Common myeloid progenitor, CD34-positive (primary cell): ENCODE measurements around the gene SYPL1.

Experiments
- CTCF ChIA-PET: fragments of 350-600 bp; sonication (Branson Sonifier 250); formaldehyde crosslinking; loops from one replicate; lab custom pipeline; 2021; ENCODE audit warnings: antibody characterized with exemption; lab: Charles Lee
- POLR2A ChIA-PET: fragments of 350-600 bp; sonication (Branson Sonifier 250); formaldehyde crosslinking; loops from one replicate; lab custom pipeline; 2021; ENCODE audit warnings: antibody characterized with exemption; lab: Charles Lee
- DNase-seq, 3 donors: peaks; one replicate each; pipeline versions ENCODE4 v3.0.0 to v3.0.0-alpha.2; 2013
- H3K27ac ChIP-seq, 2 experiments: 1 replicate in 1 of 2; 2 replicates in 1 of 2; pipeline ENCODE4 v1.7.0; 2013; ENCODE audit warnings: inconsistent platforms in 2 of 2, low read length in 2 of 2, mild to moderate bottlenecking in 2 of 2, low read depth in 1 of 2, moderate library complexity in 1 of 2; ENCODE audit not compliant: severe bottlenecking in 2 of 2, insufficient read depth in 1 of 2, poor library complexity in 1 of 2
- H3K27me3 ChIP-seq, 5 experiments: replicated peaks in 2 of 5; 1 replicate in 3 of 5; 2 replicates in 2 of 5; pipeline versions ENCODE4 v1.6.1 to v1.7.0; 2013; ENCODE audit warnings: low read length in 4 of 5, mild to moderate bottlenecking in 2 of 5, moderate library complexity in 2 of 5, inconsistent platforms in 1 of 5; ENCODE audit not compliant: insufficient read depth in 5 of 5, control insufficient read depth in 4 of 5
- H3K36me3 ChIP-seq, 4 experiments: 1 replicate in 2 of 4; 2 replicates in 2 of 4; pipeline versions ENCODE4 v1.6.1 to v1.7.0; 2013; ENCODE audit warnings: low read length in 3 of 4, control low read depth in 1 of 4, mild to moderate bottlenecking in 1 of 4; ENCODE audit not compliant: control insufficient read depth in 4 of 4, insufficient read depth in 4 of 4
- H3K4me1 ChIP-seq, 4 experiments: 1 replicate in 3 of 4; 2 replicates in 1 of 4; pipeline versions ENCODE4 v1.6.1 to v1.7.1; 2013; ENCODE audit warnings: low read length in 3 of 4, mild to moderate bottlenecking in 3 of 4, control low read depth in 1 of 4, inconsistent platforms in 1 of 4, moderate library complexity in 1 of 4; ENCODE audit not compliant: control insufficient read depth in 4 of 4, insufficient read depth in 4 of 4; ENCODE audit errors: control extremely low read depth in 1 of 4
- H3K4me3 ChIP-seq, 7 experiments: 1 replicate in 4 of 7; 2 replicates in 3 of 7; pipeline versions ENCODE4 v1.5.1 to v1.7.0; 2013; ENCODE audit warnings: mild to moderate bottlenecking in 7 of 7, low read length in 6 of 7, moderate library complexity in 6 of 7, inconsistent platforms in 2 of 7, low read depth in 2 of 7, control low read depth in 1 of 7; ENCODE audit not compliant: insufficient read depth in 4 of 7, control insufficient read depth in 1 of 7; ENCODE audit errors: extremely low read depth in 1 of 7
- H3K9me3 ChIP-seq, 5 experiments: 1 replicate in 4 of 5; 2 replicates in 1 of 5; pipeline versions ENCODE4 v1.6.1 to v1.7.1; 2013; ENCODE audit warnings: low read length in 4 of 5, mild to moderate bottlenecking in 2 of 5, inconsistent platforms in 1 of 5, low read depth in 1 of 5, moderate library complexity in 1 of 5; ENCODE audit not compliant: control insufficient read depth in 4 of 5, insufficient read depth in 2 of 5; ENCODE audit errors: control extremely low read depth in 1 of 5
- WGBS: methylation state at CpG from one replicate; pipeline ENCODE4 v1.1.5; 2013; ENCODE audit not compliant: insufficient coverage; 5-methylcytosine and 5-hydroxymethylcytosine counted together

SYPL1 gene

DNA sequence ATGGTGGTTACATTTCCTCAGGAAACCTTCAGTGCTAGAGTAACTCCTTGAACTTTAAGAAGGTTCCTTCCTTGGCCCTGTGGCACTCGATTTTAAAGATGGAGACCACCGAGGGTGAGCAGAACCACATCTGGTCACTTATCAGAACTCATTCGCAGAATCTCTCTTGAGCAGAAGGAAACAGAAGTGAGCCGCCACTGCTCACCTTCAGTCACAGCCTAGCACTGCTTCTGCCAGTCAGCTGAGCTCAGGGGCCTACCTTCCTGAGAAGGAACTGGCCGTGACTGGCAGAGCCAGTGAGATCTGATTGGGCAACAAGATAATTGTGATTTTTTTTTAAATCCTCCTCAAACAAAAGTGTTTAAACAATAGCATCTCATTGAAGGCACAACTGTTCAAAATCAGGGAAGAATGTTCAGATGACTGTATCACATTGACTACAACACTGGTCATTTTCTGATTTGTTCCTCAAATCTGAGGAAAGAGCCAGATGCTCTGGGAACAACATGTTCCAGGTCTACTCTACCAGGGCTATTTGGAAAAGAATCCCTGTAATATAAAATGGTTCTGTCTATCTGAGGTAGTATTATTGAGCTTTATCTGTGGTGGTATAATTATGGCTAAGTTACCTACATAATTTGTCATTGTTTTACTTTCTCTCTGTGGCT lies 2.7 kb upstream of the SYPL1 start:
- Histone ChIP-seq H3K27ac (no peak overlapping the region), H3K27me3 (no peaks in the 10 kb centered on the region), H3K36me3 (no peaks in the 10 kb centered on the region), H3K9me3 (no peaks in the 10 kb centered on the region), H3K4me3 (peak overlapping the region in 1 of 7 experiments; percentile 6), H3K4me1 (peaks cover 32 to 62% (median 45%) of the 10 kb centered on the region in 4 experiments)
- POLR2A ChIA-PET, result interaction anchor here (1.2 to 1.5 kb wide), 2 partner anchors 43 to 68 kb away, joined by 3 read pairs; no protein-coding TSS in a partner anchor
- 0% methylated on average over 5 of the region's 5 CpGs for WGBS
- DNase-seq, result peak; percentile 53 to 90 (median 80)
- CTCF ChIA-PET, result interaction anchor here (0.9 to 5.9 kb wide), 8 partner anchors 10 to 57 kb away, joined by 3 to 36 read pairs (median 4); no protein-coding TSS in a partner anchor

DNA sequence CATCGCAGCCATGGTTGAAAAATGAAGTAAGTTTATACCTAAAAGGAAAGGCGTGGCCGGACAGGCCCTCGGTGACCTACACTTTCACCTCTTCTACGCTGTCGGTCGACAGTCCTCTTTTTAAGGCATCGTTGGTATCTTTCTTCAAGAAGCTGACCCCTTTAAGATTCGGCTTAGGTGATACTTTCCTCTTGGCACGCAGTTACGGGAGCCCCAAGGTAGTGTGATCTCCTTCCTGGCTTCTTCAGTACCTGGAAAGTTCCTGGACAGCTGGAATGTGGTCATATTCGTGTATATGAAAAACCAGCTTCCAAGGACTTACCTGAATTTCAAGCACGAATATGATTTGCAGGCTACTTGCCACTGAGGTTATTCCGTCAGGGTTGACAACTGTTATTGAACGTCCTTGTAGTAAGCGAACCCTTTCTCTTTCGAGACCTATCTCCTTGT lies 885 bp upstream of the SYPL1 start:
- Histone ChIP-seq H3K27me3 (no peaks in the 10 kb centered on the region), H3K9me3 (no peaks in the 10 kb centered on the region), H3K36me3 (no peaks in the 10 kb centered on the region), H3K27ac (peak overlapping the region; percentile 67 to 85), H3K4me3 (peak overlapping the region in 6 of 7 experiments; percentile 58 to 91 (median 81)), H3K4me1 (peaks cover 42 to 75% (median 60%) of the 10 kb centered on the region in 4 experiments)
- 90% methylated on average over 17 of the region's 17 CpGs for WGBS
- ChIA-PET CTCF (interaction anchor here (1.2 to 5.9 kb wide), 5 partner anchors 10 to 55 kb away, joined by 4 to 36 read pairs (median 15); no protein-coding TSS in a partner anchor), POLR2A (interaction anchor here (0.9 to 2.3 kb wide), 4 partner anchors 10 to 40 kb away, joined by 3 to 31 read pairs (median 8); no protein-coding TSS in a partner anchor)
- no peak for DNase-seq

DNA sequence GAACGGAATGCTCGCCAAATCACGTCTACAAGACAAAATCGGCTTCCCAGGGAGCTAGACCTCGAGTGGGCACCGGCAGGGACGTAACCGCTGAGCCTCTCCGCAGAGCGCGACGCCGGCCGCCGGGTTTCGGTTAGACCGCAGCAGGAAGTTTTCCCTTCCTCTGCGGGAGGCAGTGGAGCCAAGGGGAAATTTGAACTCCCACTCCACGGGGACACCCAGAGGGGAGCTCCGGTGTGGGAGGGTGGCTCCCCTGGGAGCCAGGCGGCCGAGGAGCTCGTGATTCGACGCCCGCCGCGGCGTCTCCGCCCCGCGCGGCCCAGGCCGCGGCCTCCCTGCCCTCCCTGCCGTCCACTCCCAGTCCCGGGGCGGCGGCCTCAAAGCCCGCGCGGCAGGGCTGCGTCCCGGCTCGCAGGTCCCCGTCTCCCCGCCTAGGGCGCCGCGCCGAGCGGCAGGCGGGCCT lies 426 bp downstream of the SYPL1 start:
- under 1% methylated on average over 46 of the region's 53 CpGs for WGBS
- CTCF ChIA-PET, result interaction anchor here (2.0 to 5.9 kb wide), 4 partner anchors 8 to 54 kb away, joined by 10 to 36 read pairs (median 23); no protein-coding TSS in a partner anchor
- H3K4me1 ChIP-seq, result peaks cover 38 to 63% (median 58%) of the 10 kb centered on the region in 4 experiments

DNA sequence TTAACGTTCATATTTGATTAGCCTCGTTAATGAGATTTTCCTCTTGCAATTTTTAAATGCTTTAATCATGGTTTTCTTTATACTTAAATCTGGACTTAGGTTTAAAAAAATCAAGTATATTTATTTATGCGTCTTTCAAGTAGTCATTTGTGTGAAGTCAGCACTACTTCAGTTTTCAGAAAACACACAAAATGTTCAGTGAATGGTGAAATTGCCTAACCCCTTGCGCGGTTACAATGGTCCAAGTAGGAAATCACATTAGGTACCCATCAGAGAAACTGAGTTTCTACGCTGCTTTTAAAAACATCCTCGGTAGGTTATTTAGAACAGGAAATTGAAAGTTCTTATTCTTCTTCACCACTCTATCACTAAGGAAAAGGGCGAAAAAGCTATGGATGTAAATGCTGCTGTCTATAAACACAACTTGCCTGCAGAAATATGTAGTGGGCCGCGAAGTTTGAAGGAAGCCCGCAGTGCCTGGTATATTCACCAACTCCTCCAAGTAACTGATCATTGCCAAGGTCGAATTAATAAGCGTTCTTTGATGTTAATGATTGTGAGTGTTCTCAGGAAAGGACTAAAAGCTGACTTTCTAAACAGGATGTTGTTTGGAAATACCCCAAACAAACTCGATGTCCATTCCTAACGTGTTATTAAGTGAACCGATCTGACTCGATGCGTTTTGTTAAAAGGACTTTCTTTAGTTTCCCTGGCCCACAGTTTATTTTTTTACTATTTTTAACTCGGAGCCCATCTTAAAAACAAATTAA lies 1.0 kb downstream of the SYPL1 start:
- Histone ChIP-seq H3K4me1 (peaks cover 34 to 58% (median 53%) of the 10 kb centered on the region in 4 experiments), H3K27me3 (no peaks in the 10 kb centered on the region), H3K36me3 (peaks cover 0 to 2% (median under 1%) of the 10 kb centered on the region in 4 experiments), H3K27ac (peak overlapping the region; percentile 91 to 95), H3K4me3 (peak overlapping the region; percentile 83 to 97 (median 91)), H3K9me3 (no peaks in the 10 kb centered on the region)
- ChIA-PET CTCF (interaction anchor here (1.2 to 5.9 kb wide), 6 partner anchors 8 to 53 kb away, joined by 4 to 36 read pairs (median 12); no protein-coding TSS in a partner anchor), POLR2A (interaction anchor here (0.9 to 2.4 kb wide), 6 partner anchors 8 to 53 kb away, joined by 3 to 31 read pairs (median 8); no protein-coding TSS in a partner anchor)
- 0% methylated on average over 8 of the region's 19 CpGs for WGBS
- DNase-seq, result no peak

More for the DNA sequence above, 426 bp downstream of the SYPL1 start:
- H3K4me3 ChIP-seq, result peak overlapping the region; percentile 83 to 97 (median 91)
- no peaks in the 10 kb centered on the region for H3K27me3 ChIP-seq
- peaks cover 0 to 2% (median 0%) of the 10 kb centered on the region in 4 experiments for H3K36me3 ChIP-seq
- POLR2A ChIA-PET, result interaction anchor here (0.6 to 2.4 kb wide), 7 partner anchors 8 to 173 kb away, joined by 3 to 31 read pairs (median 7); partner anchors contain the start of gene NAMPT
- DNase-seq, result peak; percentile 41 to 62 (median 56)
- H3K9me3 ChIP-seq, result no peaks in the 10 kb centered on the region
- H3K27ac ChIP-seq, result peak overlapping the region; percentile 91 to 95

- Histone ChIP-seq H3K36me3 (peaks cover 0 to 3% (median 2%) of the 10 kb centered on the region in 4 experiments), H3K9me3 (no peaks in the 10 kb centered on the region), H3K27me3 (no peaks in the 10 kb centered on the region), H3K4me3 (peak overlapping the region in 6 of 7 experiments; percentile 48 to 97 (median 91)), H3K4me1 (peaks cover 37 to 61% (median 49%) of the 10 kb centered on the region in 4 experiments), H3K27ac (peak overlapping the region; percentile 91 to 95)
- CTCF ChIA-PET, result interaction anchor here (1.2 to 5.9 kb wide), 4 partner anchors 14 to 52 kb away, joined by 4 to 36 read pairs (median 18); no protein-coding TSS in a partner anchor
- POLR2A ChIA-PET, result interaction anchor here (0.6 to 2.4 kb wide), 2 partner anchors 42 to 44 kb away, joined by 3 to 8 read pairs; no protein-coding TSS in a partner anchor
- peak in 1 of 3 donors; percentile 38 for DNase-seq
These were observed 1.9 kb downstream of the SYPL1 start for GRCh38 chr7:106110238-106110560.

- POLR2A ChIA-PET, result interaction anchor here (0.6 kb wide), 1 partner anchor 45 kb away, joined by 3 read pairs; no protein-coding TSS in a partner anchor
- Histone ChIP-seq H3K9me3 (no peaks in the 10 kb centered on the region), H3K36me3 (peaks cover 0 to 4% (median 2%) of the 10 kb centered on the region in 4 experiments), H3K4me3 (peak overlapping the region in 6 of 7 experiments; percentile 48 to 97 (median 91)), H3K27ac (peak overlapping the region; percentile 91 to 95), H3K4me1 (peaks cover 33 to 61% (median 44%) of the 10 kb centered on the region in 4 experiments), H3K27me3 (no peaks in the 10 kb centered on the region)
- no peak for DNase-seq
- 47% methylated on average over 4 of the region's 6 CpGs for WGBS
- CTCF ChIA-PET, result interaction anchor here (0.9 to 5.9 kb wide), 4 partner anchors 10 to 52 kb away, joined by 3 to 36 read pairs (median 18); no protein-coding TSS in a partner anchor
These were observed 2.4 kb downstream of the SYPL1 start for GRCh38 chr7:106109521-106110237.
